HL-60 (cell line): ENCODE data around the gene SLC22A4.

ENCODE experiments used
- DNase-seq, 2 experiments: peaks; one replicate each; pipeline ENCODE4 v3.0.0-alpha.2; 2010 to 2020; ENCODE audit warnings: low read depth in 1 of 2, low spot score in 1 of 2
- H3K27ac ChIP-seq: fragments of 250-450 bp; sonication (Bioruptor Pico); replicated peaks from 2 replicates; pipeline ENCODE4 v1.5.1; 2020; ENCODE audit warnings: mild to moderate bottlenecking, moderate library complexity
- H3K27me3 ChIP-seq: fragments of 250-450 bp; sonication (Bioruptor Pico); 2 replicates; pipeline ENCODE4 v1.5.1; 2021; ENCODE audit warnings: mild to moderate bottlenecking, moderate library complexity; ENCODE audit not compliant: insufficient read depth, poor library complexity, severe bottlenecking
- H3K4me3 ChIP-seq: replicated peaks from 2 replicates; pipeline ENCODE4 v1.5.1; 2011; ENCODE audit warnings: mild to moderate bottlenecking, control low read depth, low read length; ENCODE audit not compliant: insufficient read depth
- CTCF ChIP-seq: IDR thresholded peaks from one replicate; pipeline ENCODE4 v1.5.1; 2011; ENCODE audit warnings: low read length, control low read depth, inconsistent platforms; ENCODE audit not compliant: insufficient read depth
- GABPA ChIP-seq: IDR thresholded peaks from 2 replicates; pipeline ENCODE4 v1.6.1; 2012; ENCODE audit warnings: low read depth
- POLR2AphosphoS5 ChIP-seq: IDR thresholded peaks from 2 replicates; pipeline ENCODE4 v1.6.1; 2012; ENCODE audit warnings: low read depth
- REST ChIP-seq: IDR thresholded peaks from 2 replicates; pipeline ENCODE4 v1.6.1; 2012; ENCODE audit warnings: low read depth; ENCODE audit not compliant: insufficient replicate concordance
- SPI1 ChIP-seq: IDR thresholded peaks from 2 replicates; pipeline ENCODE4 v1.6.1; 2012; ENCODE audit warnings: low read depth, mild to moderate bottlenecking, borderline replicate concordance

The SLC22A4 gene

DNA sequence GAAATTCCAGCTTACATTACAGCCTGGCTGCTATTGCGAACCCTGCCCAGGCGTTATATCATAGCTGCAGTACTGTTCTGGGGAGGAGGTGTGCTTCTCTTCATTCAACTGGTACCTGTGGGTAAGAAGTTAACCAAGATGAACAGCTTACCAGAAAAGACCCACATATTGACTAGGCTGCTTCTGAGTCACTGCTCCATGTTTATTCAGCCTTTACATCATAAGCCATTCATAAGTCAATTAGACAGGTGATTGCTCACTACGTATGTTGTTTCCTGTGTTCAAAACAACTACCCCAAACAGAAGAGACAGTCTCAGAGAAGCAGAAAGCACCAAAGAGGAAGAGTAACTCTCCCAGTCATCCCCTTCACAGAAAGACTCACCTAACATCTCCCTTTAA is 40.6 kb downstream of the SLC22A4 start:
- Histone ChIP-seq H3K4me3 (no peak overlapping the region), H3K27ac (no peak overlapping the region), H3K27me3 (no peaks in the 10 kb centered on the region)
- TF ChIP-seq GABPA, result no peak
- TF ChIP-seq CTCF, result no peak
- TF ChIP-seq REST, result no peak
- TF ChIP-seq SPI1, result no peak
- TF ChIP-seq POLR2AphosphoS5, result no peak
- DNase-seq, result no peak

DNA sequence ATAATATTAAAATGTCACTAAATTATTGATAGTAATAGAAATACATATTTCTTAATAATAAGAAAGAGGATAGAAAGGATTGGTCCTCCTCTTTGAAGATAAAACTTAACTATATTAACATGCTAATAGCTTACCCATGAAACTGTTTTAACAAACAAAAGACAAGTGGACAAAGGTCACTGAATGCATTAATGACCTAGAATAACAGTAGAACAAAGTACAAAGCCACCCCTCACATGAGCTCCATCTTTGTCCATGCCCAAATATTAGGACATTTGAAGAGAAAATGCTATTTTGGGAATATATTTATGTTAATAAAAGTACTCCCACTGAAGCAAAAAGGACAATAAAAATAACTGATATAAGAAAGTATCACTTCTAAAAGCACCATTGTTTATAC is 41.2 kb downstream of the SLC22A4 start:
- DNase-seq, result no peak
- Histone ChIP-seq H3K27ac (no peak overlapping the region), H3K4me3 (no peak overlapping the region), H3K27me3 (no peaks in the 10 kb centered on the region)
- no peak for TF ChIP-seq GABPA
- no peak for TF ChIP-seq CTCF
- TF ChIP-seq SPI1, result no peak
- TF ChIP-seq REST, result no peak
- TF ChIP-seq POLR2AphosphoS5, result no peak

DNA sequence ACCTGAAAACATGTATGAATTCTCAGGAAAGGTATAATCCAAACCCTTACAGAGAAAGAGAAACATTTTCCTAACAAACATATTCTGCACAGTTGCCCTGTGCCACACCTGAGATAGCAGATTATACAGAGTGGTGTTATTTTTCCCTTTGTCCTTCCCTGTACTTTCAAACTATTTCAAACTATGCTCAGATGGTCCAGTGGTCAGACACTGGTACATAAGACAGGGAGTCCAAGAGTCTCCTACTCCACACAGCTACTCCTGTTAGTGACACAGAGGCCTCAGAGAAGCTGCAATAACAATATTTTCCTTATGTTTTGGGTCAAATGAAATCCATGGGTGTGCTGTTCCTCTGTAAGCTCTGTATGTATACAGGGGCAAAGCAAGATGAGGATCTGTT is 45.3 kb downstream of the SLC22A4 start:
- TF ChIP-seq POLR2AphosphoS5, result no peak
- TF ChIP-seq CTCF, result no peak
- TF ChIP-seq GABPA, result no peak
- TF ChIP-seq SPI1, result no peak
- no peak for TF ChIP-seq REST
- no peak overlapping the region for H3K4me3 ChIP-seq
- no peaks in the 10 kb centered on the region for H3K27me3 ChIP-seq
- no peak overlapping the region for H3K27ac ChIP-seq
- DNase-seq, result no peak
